ENCODE results near the gene RBMS2.
"Not testable (repeated sequence)": the region's sequence is repeated elsewhere in the genome, so short reads cannot be mapped to it uniquely, and the experiment has no call there.

RBMS2 gene

DNA sequence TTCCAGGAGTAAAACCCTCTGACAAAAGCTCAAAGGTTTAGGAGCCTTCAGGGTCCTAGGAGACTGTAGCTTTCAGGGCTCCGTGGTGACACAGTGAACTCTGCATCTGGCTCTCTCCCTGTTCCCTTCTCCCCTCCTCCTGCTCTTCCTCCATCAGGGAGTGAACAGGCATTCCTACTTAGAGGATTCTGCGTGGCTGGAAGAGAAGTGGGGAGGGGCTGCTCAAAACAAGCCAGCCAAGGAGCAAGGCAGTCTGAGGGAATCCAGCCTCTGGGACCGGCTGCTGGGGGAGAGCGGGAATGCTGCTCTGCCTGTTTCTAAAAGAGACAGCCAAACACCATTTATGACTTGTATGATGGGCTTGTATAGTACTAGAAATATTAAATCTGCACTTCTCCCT, 49.5 kb downstream of the RBMS2 start:
- no peak for DNase-seq (ENCODE audit: low read depth)
- no peak overlapping the region for H3K4me3 ChIP-seq (ENCODE audit: low read length)
- TF ChIP-seq, protein P1, sequence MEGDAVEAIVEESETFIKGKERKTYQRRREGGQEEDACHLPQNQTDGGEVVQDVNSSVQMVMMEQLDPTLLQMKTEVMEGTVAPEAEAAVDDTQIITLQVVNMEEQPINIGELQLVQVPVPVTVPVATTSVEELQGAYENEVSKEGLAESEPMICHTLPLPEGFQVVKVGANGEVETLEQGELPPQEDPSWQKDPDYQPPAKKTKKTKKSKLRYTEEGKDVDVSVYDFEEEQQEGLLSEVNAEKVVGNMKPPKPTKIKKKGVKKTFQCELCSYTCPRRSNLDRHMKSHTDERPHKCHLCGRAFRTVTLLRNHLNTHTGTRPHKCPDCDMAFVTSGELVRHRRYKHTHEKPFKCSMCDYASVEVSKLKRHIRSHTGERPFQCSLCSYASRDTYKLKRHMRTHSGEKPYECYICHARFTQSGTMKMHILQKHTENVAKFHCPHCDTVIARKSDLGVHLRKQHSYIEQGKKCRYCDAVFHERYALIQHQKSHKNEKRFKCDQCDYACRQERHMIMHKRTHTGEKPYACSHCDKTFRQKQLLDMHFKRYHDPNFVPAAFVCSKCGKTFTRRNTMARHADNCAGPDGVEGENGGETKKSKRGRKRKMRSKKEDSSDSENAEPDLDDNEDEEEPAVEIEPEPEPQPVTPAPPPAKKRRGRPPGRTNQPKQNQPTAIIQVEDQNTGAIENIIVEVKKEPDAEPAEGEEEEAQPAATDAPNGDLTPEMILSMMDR (conservative IDR thresholded peaks at IDR 0.05; ENCODE audit: low read depth, low read length): no peak

DNA sequence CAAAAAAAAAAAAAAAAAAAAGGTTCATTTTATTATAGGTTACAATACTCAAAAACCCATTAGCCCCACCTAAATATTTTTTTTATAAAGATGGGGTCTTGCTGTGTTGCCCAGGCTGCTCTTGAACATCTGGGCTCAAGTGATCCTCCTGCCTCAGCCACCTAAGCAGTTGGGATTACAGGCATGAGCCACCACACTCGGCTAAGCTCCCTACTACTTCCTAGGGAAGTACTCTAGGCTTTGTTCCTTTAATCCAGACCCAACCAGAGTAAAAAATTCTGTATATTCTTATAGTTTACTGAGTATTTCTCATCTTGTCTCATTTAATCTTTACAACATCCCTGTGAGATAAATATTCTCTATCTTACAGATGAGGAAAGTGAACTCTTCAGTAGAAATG, 50.7 kb downstream of the RBMS2 start:
- no peak for DNase-seq (ENCODE audit: low read depth)
- TF ChIP-seq, protein P1 (conservative IDR thresholded peaks at IDR 0.05; ENCODE audit: low read depth, low read length): no peak

DNA sequence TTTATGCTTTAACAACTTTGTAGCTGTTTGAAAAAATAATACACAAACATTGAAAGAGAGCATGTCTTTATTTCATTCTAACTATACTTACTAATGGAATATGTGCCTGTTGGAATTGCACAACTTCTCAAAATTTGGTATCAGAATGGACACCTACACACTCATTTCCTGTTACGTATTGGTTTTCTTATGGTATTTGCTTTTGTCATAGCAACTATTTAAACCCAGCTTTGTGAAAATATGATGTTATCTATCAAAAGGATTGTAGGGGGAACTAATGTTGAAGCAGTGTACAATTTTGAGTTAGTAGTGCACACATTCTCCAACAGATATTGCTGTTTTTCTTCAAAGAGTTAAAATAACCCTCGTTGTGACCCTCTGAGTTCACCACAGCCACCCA, 52.6 kb downstream of the RBMS2 start:
- DNase-seq (ENCODE audit: low read depth): no peak
- TF ChIP-seq, protein P1 (conservative IDR thresholded peaks at IDR 0.05; ENCODE audit: low read depth, low read length): no peak

More for the DNA sequence above, 50.7 kb downstream of the RBMS2 start:
- no peak overlapping the region for H3K4me3 ChIP-seq (ENCODE audit: low read length)

DNA sequence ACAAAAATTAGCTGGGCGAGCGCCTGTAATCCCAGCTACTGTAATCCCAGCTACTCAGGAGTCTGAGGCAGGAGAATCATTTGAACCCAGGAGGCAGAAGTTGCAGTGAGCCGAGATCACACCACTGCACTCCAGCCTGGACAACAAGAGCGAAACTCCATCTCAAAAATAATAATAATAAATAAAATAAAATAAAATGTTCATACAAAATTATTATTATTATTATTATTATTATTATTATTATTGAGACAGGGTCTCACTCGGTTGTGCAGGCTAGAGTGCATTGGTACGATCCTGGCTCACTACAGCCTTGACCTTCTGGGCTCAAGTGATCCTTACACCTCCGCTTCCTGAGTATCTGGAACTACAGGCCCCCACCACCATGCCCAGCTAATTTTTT, 55.6 kb downstream of the RBMS2 start:
- not testable (repeated sequence) for H3K4me3 ChIP-seq (ENCODE audit: low read length); DNase-seq (ENCODE audit: low read depth)

More for the DNA sequence above, 52.6 kb downstream of the RBMS2 start:
- H3K4me3 ChIP-seq (ENCODE audit: low read length): no peak overlapping the region

DNA sequence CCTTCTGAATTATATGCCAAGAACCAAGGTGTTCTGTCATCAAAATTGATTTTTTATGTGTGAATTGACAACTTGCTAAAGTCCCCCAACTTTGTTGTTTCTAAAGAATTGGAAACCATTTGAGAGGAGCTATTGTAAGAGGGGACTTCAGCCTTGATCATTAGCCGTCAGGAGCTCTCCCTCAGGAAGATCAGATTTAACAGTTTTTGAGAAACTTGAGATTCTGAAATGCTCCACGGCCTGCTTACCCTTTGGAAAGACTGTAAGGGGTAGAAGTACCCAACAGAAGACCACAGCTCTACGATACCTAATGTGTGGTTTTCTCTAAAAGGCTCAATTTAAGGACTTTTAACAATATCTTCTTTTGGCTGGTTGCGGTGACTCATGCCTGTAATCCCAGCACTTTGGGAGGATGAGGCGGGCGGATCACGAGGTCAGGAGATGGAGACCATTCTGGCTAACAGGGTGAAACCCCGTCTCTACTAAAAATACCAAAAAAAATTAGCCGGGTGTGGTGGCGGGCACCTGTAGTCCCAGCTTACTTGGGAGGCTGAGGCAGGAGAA, 57.4 kb downstream of the RBMS2 start:
- no peak overlapping the region for H3K4me3 ChIP-seq (ENCODE audit: low read length)
- no peak for DNase-seq (ENCODE audit: low read depth)
- TF ChIP-seq, protein P1 (conservative IDR thresholded peaks at IDR 0.05; ENCODE audit: low read depth, low read length): no peak

DNA sequence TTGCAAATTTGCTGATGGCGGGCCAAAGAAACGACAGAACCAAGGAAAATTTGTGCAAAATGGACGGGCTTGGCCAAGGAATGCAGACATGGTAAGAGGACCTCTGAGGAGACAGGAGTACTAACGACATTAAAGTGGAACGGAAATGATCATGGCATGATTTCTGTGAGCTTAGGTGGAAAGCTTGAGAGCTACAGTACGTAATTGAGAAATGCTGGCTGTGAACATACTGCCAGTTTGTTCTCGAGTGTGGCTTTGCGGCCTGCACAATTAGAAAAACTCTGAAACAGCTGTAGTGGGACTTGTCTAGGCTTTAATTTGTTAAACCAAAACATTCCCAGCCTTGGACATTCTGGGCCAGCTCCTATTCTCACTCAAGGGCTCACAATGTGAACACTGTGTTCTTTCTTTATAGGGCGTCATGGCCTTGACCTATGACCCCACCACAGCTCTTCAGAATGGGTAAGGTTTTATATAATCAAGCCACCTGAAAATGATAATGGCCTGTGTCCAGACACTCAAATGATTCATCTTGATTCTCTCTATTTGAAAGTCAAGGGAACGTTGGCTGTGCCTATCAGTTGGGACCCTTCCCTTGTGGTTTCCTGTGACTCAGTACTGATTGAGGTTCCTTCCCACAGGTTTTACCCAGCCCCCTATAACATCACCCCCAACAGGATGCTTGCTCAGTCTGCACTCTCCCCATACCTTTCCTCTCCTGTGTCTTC, 60.0 kb downstream of the RBMS2 start:
- no peak for DNase-seq (ENCODE audit: low read depth)
- TF ChIP-seq, protein P1 (conservative IDR thresholded peaks at IDR 0.05; ENCODE audit: low read depth, low read length): no peak
- H3K4me3 ChIP-seq (ENCODE audit: low read length): no peak overlapping the region

DNA sequence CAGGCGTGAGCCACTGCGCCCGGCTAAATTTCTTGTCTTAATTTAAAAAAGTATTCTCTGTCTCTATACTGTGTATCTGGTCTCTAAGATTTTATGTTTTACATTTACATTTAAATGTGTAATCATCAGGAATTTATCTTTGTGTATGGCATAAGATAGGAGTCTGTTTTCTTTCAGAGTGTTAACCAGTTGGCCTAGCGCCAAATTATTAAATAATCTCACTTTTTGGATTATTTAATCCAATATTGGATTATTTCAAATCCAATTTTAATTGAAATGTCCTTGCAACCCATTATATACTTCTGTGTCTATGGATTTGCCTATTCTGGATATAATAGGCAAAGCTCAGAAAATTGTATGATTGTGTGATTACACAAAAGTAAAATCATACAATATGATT, 63.5 kb downstream of the RBMS2 start:
- no peak for DNase-seq (ENCODE audit: low read depth)
- H3K4me3 ChIP-seq (ENCODE audit: low read length): no peak overlapping the region
- TF ChIP-seq, protein P1 (conservative IDR thresholded peaks at IDR 0.05; ENCODE audit: low read depth, low read length): no peak

Data from retinal pigment epithelial cell (primary cell).